Neural cell (in vitro differentiated cells): ENCODE results near the gene ZAR1. TPM values are rescaled to one million over a fixed set of nuclear protein-coding genes. Genes with fewer than 3 reads are reported as not detected.
"Not testable (repeated sequence)": the region's sequence is repeated elsewhere in the genome, so short reads cannot be mapped to it uniquely, and the experiment has no call there.

Experiments
- H2AFZ ChIP-seq: fragments of 200-600, 300-800 bp; sonication (generic), shearing (Covaris generic); 2 replicates; pipeline ENCODE4 v1.6.0; 2014; ENCODE audit warnings: low read depth, mild to moderate bottlenecking, antibody characterized with exemption, low read length, moderate library complexity
- H3F3A ChIP-seq: fragments of 200-600 bp; shearing (Covaris generic); 2 replicates; pipeline ENCODE4 v1.6.1; 2016; ENCODE audit warnings: mild to moderate bottlenecking, moderate library complexity, mixed read lengths, antibody characterized with exemption, low read length; ENCODE audit not compliant: insufficient read depth, poor library complexity, severe bottlenecking
- H3K27ac ChIP-seq: fragments of 200-600, 300-800 bp; sonication (generic), shearing (Covaris generic); 2 replicates; pipeline ENCODE4 v1.5.1; 2014; ENCODE audit warnings: mild to moderate bottlenecking, low read length, moderate library complexity
- H3K27me3 ChIP-seq: fragments of 300-800, 200-600 bp; sonication (generic), shearing (Covaris generic); 2 replicates; pipeline ENCODE4 v1.6.0; 2014; ENCODE audit warnings: mild to moderate bottlenecking, low read depth, low read length, moderate library complexity; ENCODE audit not compliant: insufficient read depth
- H3K36me3 ChIP-seq: fragments of 300-800, 200-600 bp; sonication (generic), shearing (Covaris generic); 2 replicates; pipeline ENCODE4 v1.5.1; 2014; ENCODE audit warnings: mild to moderate bottlenecking, antibody characterized with exemption, low read length, moderate library complexity; ENCODE audit not compliant: insufficient read depth
- H3K4me2 ChIP-seq: fragments of 300-800, 200-600 bp; sonication (generic), shearing (Covaris generic); 2 replicates; pipeline ENCODE4 v1.6.0; 2014; ENCODE audit warnings: mild to moderate bottlenecking, low read length
- H3K4me3 ChIP-seq: fragments of 300-800, 200-600 bp; sonication (generic), shearing (Covaris generic); 2 replicates; pipeline ENCODE4 v1.5.1; 2014; ENCODE audit warnings: mild to moderate bottlenecking, low read length, moderate library complexity
- H3K79me2 ChIP-seq: fragments of 200-600 bp; shearing (Covaris generic); replicated peaks from 2 replicates; pipeline ENCODE4 v1.6.0; 2014; ENCODE audit warnings: mild to moderate bottlenecking, low read length, moderate library complexity; ENCODE audit not compliant: insufficient read depth
- H3K9ac ChIP-seq: fragments of 300-800, 200-600 bp; sonication (generic), shearing (Covaris generic); 2 replicates; pipeline ENCODE4 v1.6.1; 2016; ENCODE audit warnings: mild to moderate bottlenecking, low read length, mixed read lengths
- H3K9me2 ChIP-seq: fragments of 200-600 bp; shearing (Covaris generic); 2 replicates; pipeline ENCODE4 v1.6.1; 2016; ENCODE audit warnings: mild to moderate bottlenecking, low read length, mixed read lengths; ENCODE audit not compliant: insufficient read depth
- H3K9me3 ChIP-seq: fragments of 200-600, 300-800 bp; sonication (generic), shearing (Covaris generic); 2 replicates; pipeline ENCODE4 v1.6.1; 2016; ENCODE audit warnings: mild to moderate bottlenecking, mixed run types, low read length, moderate library complexity, mixed read lengths
- H4K20me1 ChIP-seq: fragments of 200-600 bp; shearing (Covaris generic); 2 replicates; pipeline ENCODE4 v1.6.1; 2016; ENCODE audit warnings: mild to moderate bottlenecking, mixed run types; ENCODE audit not compliant: insufficient read depth
- EP300 ChIP-seq: fragments of 450-650 bp; conservative IDR thresholded peaks from 2 replicates; pipeline ENCODE4 v1.6.1; 2014; ENCODE audit warnings: antibody characterized with exemption, mild to moderate bottlenecking, moderate library complexity; ENCODE audit not compliant: poor library complexity, severe bottlenecking
- EZH2 ChIP-seq: fragments of 200-600, 300-800 bp; shearing (Covaris generic), sonication (generic); IDR thresholded peaks from 2 replicates; pipeline ENCODE4 v1.6.1; 2014; ENCODE audit warnings: antibody characterized with exemption, low read length, borderline replicate concordance, mild to moderate bottlenecking; ENCODE audit not compliant: insufficient read depth, poor library complexity, severe bottlenecking
- MXI1 ChIP-seq: fragments of 450-650 bp; conservative IDR thresholded peaks from 2 replicates; pipeline ENCODE4 v1.6.1; 2014; ENCODE audit warnings: antibody characterized with exemption, mild to moderate bottlenecking; ENCODE audit not compliant: poor library complexity, severe bottlenecking
- POLR2AphosphoS5 ChIP-seq: IDR thresholded peaks from 2 replicates; pipeline ENCODE4 v1.6.1; 2012
- RAD21 ChIP-seq: fragments of 450-650 bp; conservative IDR thresholded peaks from 2 replicates; pipeline ENCODE4 v1.6.1; 2014; ENCODE audit warnings: antibody characterized with exemption, mild to moderate bottlenecking, moderate library complexity
- SMC3 ChIP-seq: fragments of 450-650 bp; conservative IDR thresholded peaks from 2 replicates; pipeline ENCODE4 v1.6.1; 2014; ENCODE audit warnings: antibody characterized with exemption, mild to moderate bottlenecking, moderate library complexity; ENCODE audit not compliant: poor library complexity
- TAF1 ChIP-seq: IDR thresholded peaks from 2 replicates; pipeline ENCODE4 v1.6.1; 2012; ENCODE audit warnings: low read depth
- polyA plus RNA-seq: library from polyadenylated mRNA; depleted of rRNA; stranded (reverse); fragments of >200 nt; gene quantifications from 2 replicates; pipeline ENCODE4 v1.2.3, GENCODE V29; 2014
- TF ChIP-seq, protein P1 (sequence below): IDR thresholded peaks from 2 replicates; pipeline ENCODE4 v1.6.1; 2012; ENCODE audit warnings: borderline replicate concordance
- TF ChIP-seq, protein P2 (sequence below): fragments of 450-650 bp; IDR thresholded peaks from 2 replicates; pipeline ENCODE4 v1.5.1; 2014; ENCODE audit warnings: antibody characterized with exemption, mild to moderate bottlenecking, moderate library complexity; ENCODE audit not compliant: poor library complexity, severe bottlenecking

The ZAR1 gene
- polyA plus RNA-seq, 1 donor from 2014 or later: not detected

- no peaks in the 10 kb centered on the region for H3K9me2 ChIP-seq
- no peak overlapping the region for H3K9ac ChIP-seq
- H3K9me3 ChIP-seq: no peaks in the 10 kb centered on the region
- H3K36me3 ChIP-seq: no peaks in the 10 kb centered on the region
- H3K27me3 ChIP-seq: no peaks in the 10 kb centered on the region
- no peak overlapping the region for H3K4me3 ChIP-seq
- no peaks in the 10 kb centered on the region for H3K79me2 ChIP-seq
- H2AFZ ChIP-seq: no peak overlapping the region
- H3K4me2 ChIP-seq: no peak overlapping the region
- no peaks in the 10 kb centered on the region for H3F3A ChIP-seq
- TF ChIP-seq, protein P1, sequence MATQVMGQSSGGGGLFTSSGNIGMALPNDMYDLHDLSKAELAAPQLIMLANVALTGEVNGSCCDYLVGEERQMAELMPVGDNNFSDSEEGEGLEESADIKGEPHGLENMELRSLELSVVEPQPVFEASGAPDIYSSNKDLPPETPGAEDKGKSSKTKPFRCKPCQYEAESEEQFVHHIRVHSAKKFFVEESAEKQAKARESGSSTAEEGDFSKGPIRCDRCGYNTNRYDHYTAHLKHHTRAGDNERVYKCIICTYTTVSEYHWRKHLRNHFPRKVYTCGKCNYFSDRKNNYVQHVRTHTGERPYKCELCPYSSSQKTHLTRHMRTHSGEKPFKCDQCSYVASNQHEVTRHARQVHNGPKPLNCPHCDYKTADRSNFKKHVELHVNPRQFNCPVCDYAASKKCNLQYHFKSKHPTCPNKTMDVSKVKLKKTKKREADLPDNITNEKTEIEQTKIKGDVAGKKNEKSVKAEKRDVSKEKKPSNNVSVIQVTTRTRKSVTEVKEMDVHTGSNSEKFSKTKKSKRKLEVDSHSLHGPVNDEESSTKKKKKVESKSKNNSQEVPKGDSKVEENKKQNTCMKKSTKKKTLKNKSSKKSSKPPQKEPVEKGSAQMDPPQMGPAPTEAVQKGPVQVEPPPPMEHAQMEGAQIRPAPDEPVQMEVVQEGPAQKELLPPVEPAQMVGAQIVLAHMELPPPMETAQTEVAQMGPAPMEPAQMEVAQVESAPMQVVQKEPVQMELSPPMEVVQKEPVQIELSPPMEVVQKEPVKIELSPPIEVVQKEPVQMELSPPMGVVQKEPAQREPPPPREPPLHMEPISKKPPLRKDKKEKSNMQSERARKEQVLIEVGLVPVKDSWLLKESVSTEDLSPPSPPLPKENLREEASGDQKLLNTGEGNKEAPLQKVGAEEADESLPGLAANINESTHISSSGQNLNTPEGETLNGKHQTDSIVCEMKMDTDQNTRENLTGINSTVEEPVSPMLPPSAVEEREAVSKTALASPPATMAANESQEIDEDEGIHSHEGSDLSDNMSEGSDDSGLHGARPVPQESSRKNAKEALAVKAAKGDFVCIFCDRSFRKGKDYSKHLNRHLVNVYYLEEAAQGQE: no peak
- no peak for TF ChIP-seq EZH2
- TF ChIP-seq SMC3: no peak
- TF ChIP-seq, protein P2, sequence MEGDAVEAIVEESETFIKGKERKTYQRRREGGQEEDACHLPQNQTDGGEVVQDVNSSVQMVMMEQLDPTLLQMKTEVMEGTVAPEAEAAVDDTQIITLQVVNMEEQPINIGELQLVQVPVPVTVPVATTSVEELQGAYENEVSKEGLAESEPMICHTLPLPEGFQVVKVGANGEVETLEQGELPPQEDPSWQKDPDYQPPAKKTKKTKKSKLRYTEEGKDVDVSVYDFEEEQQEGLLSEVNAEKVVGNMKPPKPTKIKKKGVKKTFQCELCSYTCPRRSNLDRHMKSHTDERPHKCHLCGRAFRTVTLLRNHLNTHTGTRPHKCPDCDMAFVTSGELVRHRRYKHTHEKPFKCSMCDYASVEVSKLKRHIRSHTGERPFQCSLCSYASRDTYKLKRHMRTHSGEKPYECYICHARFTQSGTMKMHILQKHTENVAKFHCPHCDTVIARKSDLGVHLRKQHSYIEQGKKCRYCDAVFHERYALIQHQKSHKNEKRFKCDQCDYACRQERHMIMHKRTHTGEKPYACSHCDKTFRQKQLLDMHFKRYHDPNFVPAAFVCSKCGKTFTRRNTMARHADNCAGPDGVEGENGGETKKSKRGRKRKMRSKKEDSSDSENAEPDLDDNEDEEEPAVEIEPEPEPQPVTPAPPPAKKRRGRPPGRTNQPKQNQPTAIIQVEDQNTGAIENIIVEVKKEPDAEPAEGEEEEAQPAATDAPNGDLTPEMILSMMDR: no peak
- TF ChIP-seq EP300: no peak
- TF ChIP-seq RAD21: no peak
- TF ChIP-seq POLR2AphosphoS5: no peak
- TF ChIP-seq MXI1: no peak
- no peak for TF ChIP-seq TAF1
- H3K27ac ChIP-seq: no peak overlapping the region
- H4K20me1 ChIP-seq: no peaks in the 10 kb centered on the region
Measured at GRCh38 chr4:48450740-48451139, 39.3 kb upstream of the ZAR1 start.

- not testable (repeated sequence) for H3F3A ChIP-seq, H3K9ac ChIP-seq, H3K4me2 ChIP-seq, H3K4me3 ChIP-seq, H3K79me2 ChIP-seq, H3K9me3 ChIP-seq, H3K9me2 ChIP-seq, H4K20me1 ChIP-seq, H3K27me3 ChIP-seq, H2AFZ ChIP-seq, H3K27ac ChIP-seq, H3K36me3 ChIP-seq
Measured at GRCh38 chr4:48451656-48452055, 38.4 kb upstream of the ZAR1 start.

DNA sequence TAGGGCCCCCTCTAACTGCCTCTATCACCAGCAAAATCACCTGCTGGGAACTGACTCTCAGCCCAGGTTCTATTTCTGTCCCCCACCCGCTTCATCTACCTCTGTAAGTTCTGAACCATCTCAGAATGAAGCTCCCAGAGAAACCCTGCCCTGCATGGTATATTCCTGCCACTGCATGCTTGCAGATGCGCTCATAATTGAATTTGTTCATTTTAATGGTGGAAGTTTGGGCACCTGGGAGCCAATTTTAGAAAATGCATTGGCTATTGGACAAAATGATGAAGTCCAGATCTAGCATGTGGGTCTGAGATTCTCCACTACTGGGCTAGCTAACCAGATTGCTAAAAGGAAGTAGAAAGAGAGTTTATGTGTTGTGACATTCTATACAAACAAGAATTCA, 35.5 kb upstream of the ZAR1 start:
- Histone ChIP-seq H3K27me3 (no peaks in the 10 kb centered on the region), H3K36me3 (no peaks in the 10 kb centered on the region), H3K9ac (no peak overlapping the region), H3K79me2 (no peaks in the 10 kb centered on the region), H3K4me2 (no peak overlapping the region), H2AFZ (no peak overlapping the region), H4K20me1 (no peaks in the 10 kb centered on the region), H3F3A (no peaks in the 10 kb centered on the region), H3K27ac (no peak overlapping the region), H3K9me3 (no peaks in the 10 kb centered on the region), H3K4me3 (no peak overlapping the region), H3K9me2 (no peaks in the 10 kb centered on the region)
- TF ChIP-seq POLR2AphosphoS5: no peak
- TF ChIP-seq, protein P2: no peak
- no peak for TF ChIP-seq MXI1
- TF ChIP-seq SMC3: no peak
- no peak for TF ChIP-seq RAD21
- no peak for TF ChIP-seq TAF1
- no peak for TF ChIP-seq EZH2
- no peak for TF ChIP-seq EP300
- TF ChIP-seq, protein P1: no peak
